Measurements from ENCODE around the gene ELF4. TPM values are rescaled to one million over a fixed set of nuclear protein-coding genes. Genes with fewer than 3 reads are reported as not detected.

Gene ELF4
- 49.9 and 50.6 TPM in 2 replicates for total RNA-seq

DNA sequence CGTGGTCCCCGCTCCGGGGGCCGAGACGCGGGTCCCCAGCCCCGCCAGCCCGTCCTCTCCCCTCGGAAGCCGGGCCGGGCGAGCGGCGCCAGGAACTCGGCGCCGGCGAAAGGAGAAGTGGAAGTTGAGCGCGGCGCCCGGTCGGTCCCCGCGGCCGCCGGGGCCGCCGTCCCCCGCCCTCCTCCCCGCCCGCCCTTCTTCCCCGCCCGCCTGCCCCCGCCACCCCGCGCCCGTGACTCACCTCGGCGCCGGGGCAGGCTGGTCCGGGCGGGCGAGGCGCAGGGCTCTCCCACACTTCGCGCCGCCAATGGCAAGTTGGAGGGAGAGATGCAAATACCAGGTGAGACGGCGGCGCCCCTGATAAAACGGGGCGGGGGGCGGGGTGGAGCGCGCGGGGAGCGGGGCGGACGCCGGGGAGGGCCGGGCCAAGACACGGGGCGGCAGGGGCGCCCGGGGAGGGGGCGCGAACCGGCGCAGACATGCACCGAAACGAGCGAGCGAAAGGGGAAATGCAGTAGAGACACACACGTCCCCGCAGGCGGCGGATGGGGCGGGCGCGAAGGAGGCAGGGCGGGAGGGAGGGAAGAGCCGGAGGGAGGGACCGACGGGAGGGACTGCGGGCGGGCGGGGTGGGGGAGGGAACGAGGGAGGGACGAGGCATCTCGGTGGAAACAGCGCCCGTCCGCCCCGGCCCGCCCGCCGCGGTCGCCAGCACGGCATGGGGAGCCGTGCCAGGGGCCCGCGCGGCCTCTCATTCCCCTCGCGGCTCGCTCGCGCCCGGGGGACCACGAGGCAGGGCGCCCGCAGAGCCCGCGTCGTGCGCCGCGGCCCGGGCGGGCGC is at the start of gene ELF4:
TSS of gene ELF4 (minus strand) at position 119 of the 841 bp plus-strand sequence. CDS start 29,167 bp downstream, outside the sequence.
- intact Hi-C loops (cut with micrococcal nuclease), result no loop called here

DNA sequence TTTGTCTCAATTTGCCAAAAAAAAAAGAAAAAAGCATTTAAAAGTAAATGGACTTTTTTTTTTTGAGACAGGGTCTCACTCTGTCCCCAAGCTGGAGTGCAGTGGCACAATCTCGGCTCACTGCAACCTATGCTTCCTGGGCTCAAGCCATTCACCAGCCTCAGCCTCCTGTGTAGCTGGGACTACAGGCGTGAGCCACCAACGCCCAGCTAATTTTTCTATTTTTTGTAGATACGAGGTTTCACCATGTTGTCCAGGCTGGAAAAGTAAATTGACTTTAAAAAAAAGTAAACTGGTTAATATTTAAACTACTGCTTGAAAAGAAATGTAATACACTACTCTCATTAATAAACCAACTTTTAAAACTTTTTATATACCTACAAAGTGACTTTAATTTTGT is 49.5 kb upstream of the ELF4 start:
- intact Hi-C loops (cut with micrococcal nuclease), result no loop called here

DNA sequence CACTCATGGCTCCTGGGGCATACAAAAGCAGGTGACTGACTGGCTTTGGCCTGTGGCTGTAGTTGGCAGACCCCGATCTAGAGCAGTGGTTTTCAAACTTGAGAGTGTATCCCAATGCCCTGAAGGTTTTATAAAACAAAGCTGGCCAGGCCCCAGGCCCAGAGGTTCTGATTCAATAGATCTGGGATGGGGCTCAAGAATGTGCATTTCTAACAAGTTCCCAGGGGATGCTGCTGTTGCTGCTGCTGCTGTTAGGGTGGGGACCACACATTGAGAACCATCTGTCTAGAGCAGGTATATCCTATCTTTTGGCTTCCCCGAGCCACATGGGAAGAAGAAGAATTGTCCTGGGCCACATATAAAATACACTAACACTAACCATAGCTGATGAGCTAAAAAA is 48.0 kb upstream of the ELF4 start:
- intact Hi-C loops (cut with micrococcal nuclease), result no loop called here

DNA sequence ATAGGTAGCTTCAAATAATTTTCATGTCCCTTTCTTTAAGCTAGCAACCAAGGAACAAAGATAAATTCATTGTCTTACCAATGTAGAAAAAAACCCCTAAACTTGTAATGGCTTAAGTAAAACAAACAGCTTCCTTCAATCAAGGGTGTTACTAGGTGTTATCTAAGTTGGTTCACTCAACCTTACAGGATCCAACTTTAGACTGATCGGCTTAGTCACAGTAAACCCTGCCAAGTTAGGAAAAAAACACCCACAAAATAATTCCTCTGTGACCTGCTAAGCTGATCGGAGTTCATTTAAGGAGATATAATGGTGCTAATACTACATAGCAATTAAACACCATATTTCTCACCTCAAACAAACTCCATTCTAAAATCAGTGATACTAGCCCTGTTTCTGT is 45.3 kb upstream of the ELF4 start:
- intact Hi-C loops (cut with micrococcal nuclease), result no loop called here

DNA sequence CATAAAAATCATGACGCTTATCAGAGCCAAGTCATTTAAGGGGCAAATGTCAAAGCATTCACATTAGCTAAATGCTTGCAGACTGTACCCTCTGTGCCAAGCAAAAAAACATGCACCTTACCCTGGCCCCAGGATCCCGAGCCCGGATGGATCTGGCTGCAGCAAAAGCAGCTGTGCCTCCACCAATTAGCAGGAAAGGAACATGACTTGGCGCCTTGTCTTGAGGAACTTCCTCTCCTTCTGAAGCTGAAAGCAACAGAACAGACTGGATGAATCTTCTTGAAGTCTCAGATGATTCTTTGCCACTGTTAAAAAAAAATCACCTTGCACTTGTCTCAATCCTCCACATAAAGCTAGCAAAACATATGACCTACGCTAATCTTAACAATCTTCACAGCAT is 37.3 kb upstream of the ELF4 start:
- intact Hi-C loops (cut with micrococcal nuclease), result no loop called here

DNA sequence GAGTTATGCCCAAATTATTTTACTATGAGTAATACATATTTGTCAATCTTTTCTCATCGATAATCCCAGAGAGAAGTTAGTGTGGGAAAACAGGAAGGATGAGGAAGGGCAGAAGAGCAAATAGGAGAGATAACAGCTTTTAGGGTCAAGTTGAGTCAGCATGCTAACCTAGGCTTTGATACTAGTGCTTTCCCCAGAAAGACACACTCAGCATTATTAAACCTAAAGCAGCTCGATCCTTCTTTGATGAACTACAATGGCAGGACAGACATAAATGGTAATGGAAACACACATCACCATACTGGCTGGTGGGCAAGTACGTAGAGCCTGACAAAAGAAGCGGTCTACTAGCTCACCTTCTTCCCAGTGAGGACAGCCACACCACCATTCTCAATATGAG is 34.8 kb upstream of the ELF4 start:
- intact Hi-C loops (cut with micrococcal nuclease), result no loop called here

DNA sequence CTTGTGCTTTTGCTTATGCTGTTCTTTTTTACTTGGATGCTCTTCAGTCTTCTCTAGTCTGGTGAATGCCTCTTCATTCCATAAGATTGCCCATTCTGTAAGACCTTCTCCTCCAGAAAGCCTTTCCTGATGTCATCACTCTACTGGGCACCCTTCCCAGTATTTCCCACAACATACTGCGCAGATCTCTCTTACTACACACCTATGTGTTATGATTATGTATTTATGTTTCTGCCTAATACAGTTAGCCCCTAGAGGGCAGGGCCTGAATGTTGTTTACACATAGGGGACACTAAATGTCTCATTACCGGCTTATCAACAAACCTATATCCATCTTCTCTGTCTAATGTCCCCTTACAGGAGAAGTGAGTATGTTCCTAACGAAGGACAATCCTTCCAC is 34.2 kb upstream of the ELF4 start:
- intact Hi-C loops (cut with micrococcal nuclease), result no loop called here

DNA sequence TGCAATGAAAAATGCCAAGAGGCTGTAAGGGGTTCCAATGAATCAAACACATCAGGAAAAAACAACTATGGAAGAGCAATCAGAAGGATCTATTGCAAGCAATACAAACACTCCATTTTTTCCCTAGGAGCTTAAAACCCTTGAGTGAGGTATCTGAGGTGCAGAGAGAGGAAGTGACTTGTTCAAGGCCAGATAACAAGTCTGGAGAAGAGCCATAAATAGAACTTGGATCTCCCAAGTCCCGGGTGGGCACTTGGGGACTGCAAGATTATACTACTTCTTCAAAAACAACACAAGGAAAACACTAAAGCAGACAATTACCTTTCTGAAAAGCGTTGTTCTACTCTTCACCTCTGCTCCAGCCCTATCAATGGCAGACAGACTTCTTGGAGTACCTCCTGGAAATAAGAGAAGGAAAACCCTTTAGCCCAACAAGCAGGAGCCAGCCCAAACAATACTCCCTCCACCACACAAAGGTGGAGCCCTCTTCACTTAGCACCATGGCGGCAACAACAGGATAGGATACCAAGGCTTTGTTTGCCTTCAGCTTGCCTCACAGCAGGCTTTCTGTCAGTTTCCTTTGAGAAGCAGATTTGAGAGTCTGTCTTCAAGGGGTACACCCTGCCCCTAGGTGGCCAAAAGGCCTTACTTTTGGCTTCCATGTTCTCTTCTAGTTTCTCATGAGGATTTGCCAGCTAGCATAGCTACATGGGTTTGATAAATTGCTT is 29.3 kb upstream of the ELF4 start:
- intact Hi-C loops (cut with micrococcal nuclease), result no loop called here

DNA sequence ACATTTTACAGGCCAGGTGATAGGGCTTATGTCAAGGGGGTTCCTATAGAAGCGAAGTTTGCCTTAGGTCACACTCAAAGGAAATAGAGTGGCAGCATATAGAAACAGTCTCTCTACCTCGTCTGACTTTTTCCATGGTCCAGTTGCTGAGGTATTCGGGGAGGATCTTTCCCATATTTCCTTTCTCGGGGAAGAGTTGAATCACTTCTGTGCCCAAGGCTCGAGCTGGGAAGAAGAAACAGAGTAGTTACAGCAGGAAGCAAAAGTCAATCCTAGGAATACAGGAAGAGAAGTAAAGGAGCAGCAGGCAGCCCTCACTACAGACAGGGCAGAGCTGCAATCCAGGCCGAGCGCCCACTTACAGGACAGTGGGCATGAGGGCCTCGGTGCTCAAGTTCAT is 26.7 kb upstream of the ELF4 start:
- intact Hi-C loops (cut with micrococcal nuclease), result no loop called here

DNA sequence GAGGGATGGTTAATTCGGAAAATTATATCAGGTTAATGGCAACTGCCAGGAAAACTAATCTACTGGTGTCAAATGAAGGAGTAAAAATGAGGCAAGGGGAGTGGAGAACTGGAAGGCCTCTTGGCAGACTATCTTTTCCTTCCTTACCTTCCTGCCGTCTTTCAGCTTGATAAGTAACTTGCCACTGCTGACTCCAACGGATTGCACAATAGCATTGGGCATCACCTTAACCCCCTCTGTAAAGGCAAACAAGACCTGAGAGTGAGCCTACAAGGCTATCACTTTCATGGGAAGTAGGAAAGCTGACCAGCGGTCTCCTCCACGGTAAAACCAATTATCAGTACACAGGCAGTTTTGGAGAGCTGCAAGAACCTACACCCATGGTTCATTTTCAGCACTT is 26.2 kb upstream of the ELF4 start:
- intact Hi-C loops (cut with micrococcal nuclease), result no loop called here

DNA sequence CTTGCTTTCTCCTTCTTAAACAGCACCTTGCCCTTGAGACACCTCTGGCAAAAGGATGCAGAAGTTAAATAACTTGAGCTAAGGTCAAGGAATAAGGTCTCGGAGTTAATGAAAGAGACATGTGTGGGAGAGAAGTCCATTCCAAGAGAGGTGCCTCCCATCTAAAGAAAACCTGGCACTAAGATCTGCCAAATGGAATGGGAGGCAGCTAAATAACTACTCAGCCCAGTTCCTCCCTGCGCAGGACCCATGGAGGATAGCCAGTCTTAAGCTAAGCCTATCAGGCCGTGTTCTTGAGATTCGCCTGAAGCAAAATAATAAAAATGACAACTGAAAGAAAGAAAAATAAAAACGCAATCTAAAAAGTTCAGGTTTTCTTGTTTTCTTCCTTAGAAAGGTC is 20.7 kb upstream of the ELF4 start:
- intact Hi-C loops (cut with micrococcal nuclease), result no loop called here

DNA sequence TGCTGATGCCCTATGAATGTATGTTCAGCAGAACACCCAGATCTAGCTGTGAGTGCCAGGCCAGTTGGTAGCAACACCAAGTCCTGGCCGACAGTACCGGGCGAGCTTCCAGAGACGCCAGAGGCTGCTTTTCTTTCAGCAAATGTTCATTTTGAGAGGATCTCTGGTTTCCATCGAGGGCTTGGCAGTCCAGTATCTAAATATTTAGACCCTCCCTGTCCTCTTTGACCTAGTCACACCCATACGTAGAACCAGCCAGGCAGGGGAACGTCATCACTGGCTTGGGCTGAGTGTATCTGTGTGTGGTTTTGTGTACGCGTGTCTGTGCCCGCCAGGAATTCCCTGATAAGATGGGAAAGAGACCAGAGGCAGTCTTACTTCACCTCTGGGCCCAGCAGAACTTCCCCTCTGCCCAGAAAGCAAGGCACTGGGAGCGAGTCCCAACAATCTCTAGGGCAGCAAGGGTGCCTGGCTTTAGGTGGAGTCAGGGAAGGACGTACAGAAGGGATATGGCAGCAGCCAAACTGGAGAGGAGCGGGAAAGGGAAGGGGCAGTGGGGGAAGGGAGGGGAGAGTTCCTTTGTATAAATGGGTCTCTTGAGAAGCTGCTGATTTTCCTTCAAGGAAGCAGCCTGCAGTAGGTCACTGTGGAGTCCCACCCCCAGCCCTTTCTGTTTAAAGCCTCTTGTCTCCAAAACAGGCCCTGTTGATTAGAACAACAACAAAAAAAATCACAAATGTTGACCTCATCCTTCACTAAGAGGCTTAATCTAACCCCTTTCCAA is 15.0 kb upstream of the ELF4 start:
- intact Hi-C loops (cut with micrococcal nuclease), result no loop called here

DNA sequence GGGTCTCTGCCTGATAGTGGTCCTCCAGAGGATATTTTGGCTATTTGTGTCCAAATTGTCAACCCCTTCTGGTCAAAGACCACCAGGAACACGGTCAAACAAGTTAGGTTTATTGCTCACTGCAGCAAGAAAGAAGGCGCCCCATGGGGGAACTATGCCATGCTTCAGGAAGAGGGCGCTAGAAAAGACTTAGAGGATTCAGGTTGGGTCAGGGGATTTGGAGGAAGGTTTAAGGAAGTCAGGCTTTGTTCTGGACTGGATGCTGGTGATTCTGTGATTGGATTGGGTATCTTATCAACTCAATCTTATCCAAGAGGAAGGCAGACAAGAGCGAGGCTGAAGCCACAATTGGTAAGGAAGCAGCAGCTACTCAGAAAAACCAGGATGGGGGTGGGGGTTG is 14.3 kb upstream of the ELF4 start:
- intact Hi-C loops (cut with micrococcal nuclease), result loop anchor here (5.0 kb wide), 2 partner anchors 48 to 68 kb away; partner anchors contain the start of gene RAB33A

DNA sequence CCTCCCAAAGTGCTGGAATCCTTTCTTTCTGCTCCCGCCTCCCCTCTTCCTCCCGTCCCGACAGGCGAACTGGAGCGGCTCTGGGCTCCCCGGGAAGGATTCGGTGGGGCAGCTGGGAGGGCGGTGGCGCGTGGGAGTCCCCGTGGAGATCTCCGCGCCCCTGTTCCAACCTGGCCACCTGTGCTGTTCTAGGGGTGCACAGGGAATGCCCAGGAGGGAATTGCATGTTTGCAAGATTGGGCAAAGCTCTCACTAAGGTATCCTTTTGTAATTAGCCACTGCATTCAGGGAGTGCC is 11.2 kb upstream of the ELF4 start:
- intact Hi-C loops (cut with micrococcal nuclease), result loop anchor here (5.0 kb wide), 2 partner anchors 51 to 71 kb away; partner anchors contain the start of gene RAB33A

DNA sequence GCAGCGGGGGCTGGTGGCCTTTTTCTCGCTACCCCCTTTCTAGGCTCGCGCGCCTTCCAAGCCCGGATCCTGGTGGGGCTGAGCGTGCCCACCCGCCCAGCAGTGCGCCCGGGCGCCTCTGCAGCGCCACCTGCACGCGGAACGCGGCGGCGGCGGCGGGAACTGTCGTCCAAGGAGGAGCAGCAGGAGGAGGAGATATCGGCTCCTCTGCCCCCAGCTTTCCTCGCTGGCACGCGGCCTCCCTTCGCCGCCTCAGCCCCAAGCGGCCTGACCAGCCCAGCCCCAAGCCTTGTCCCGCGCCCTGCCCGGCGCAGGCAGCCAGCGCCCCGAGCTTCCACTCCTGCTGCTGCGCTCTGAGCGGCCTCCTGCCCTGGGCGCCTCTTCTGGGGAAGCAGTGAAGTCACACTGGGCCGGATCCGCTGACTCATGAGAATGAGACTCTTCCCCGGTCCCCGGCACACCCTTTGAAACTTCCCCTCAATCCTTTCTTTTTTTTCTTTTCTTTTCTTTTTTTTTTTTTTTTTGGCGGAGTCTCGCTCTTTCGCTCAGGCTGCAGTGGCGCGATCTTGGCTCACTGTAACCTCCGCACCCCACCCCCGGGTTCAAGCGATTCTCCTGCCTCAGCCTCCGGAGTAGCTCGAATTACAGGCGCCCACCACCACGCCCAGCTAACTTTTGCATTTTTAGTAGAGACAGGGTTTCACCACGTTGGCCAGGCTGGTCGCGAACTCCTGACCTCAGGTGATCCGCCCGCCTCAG is 10.6 kb upstream of the ELF4 start:
- intact Hi-C loops (cut with micrococcal nuclease), result loop anchor here (1.0 to 5.0 kb wide), 4 partner anchors 29 to 71 kb away; partner anchors contain the start of gene RAB33A

DNA sequence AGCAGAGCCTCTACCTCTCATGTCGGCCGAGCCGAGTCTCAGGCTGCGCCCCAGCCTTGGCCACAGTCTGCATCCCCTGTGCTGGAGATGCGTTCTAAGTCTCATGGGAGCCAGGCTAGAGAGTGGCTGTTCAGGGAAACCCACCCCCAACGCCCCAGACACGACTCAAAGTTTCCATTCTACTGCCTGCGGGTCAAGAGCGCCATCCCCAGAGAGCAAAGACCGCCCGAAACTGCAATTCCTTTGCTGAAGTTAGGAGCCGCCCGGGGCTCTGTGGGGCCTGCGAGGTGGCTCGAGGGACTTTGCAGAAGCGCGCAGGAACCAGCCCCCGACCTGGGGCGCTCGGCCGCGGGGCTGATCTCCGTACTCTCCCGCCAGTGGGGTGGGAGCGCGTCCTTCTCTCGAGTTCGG is 10.0 kb upstream of the ELF4 start:
- intact Hi-C loops (cut with micrococcal nuclease), result loop anchor here (1.0 to 5.0 kb wide), 4 partner anchors 28 to 72 kb away; partner anchors contain the start of gene RAB33A

DNA sequence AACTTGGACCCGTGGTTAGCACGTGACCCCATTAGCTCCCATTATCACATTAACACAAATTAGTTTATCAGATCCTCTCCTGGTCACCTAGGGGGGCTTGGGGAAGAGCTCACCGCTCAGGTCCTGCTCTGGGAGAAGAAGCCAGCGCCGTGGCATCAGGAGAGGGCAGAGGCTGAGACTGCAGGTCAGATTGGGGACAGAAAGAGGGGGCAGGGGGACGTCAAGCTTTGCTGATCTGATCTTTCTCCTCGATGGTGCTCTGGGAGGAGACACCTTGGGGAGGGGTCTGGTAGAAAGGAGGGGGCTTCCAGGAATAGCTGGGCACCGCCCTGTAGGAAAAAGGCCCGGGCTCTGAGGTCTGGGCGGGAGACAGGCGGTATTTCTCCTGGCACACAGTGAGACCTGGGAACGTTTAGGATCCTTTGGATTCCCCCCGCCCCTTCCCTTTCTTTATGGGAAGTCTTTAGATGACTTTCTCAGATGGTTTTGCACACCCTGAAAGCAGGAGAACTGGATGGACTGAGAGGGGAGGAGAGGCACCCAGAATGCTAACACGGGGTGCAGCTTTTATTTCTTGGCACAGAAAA is 9.1 kb upstream of the ELF4 start:
- intact Hi-C loops (cut with micrococcal nuclease), result no loop called here

DNA sequence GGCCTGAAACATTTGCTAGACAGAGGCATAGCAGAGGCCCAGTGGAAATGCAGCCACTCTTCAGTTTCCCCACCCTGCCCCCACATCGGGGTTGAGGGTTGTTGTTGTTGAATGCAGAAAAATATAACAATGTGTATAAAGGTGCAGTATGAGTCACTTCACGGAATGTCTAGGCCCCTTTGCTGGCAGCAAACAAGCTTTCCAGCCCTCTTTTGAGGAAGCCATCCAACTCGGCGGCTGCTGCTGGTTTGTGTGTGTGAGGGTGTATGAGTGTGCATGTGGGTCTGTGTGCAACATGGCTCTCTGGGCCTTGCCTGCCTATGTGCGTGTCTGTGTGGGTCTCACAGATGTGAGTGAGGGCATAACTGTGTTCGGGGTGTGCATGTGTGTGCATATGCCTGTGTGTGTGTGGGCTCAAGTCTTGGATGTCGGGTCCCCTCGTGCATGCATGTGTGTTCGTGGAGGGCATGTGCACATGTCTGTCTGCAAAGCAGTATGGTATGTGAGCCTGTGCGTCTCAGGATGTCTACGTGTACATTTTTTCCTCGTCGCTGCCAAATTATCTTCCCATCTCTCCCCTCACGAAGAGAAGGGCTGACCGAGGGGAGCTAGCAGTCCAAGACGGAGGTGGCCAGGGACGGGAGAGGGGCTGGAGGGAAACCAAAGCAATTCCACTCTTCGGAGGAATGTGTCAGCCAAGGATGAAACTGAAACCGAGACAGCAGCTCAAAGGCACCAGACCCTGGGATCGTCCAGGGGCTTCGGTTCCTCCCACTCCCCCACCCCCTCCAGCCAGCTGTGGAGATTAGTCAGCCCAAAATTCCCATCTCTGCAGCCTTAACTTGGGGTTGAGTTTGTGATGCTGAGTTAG is 8.4 kb upstream of the ELF4 start:
- intact Hi-C loops (cut with micrococcal nuclease), result no loop called here

DNA sequence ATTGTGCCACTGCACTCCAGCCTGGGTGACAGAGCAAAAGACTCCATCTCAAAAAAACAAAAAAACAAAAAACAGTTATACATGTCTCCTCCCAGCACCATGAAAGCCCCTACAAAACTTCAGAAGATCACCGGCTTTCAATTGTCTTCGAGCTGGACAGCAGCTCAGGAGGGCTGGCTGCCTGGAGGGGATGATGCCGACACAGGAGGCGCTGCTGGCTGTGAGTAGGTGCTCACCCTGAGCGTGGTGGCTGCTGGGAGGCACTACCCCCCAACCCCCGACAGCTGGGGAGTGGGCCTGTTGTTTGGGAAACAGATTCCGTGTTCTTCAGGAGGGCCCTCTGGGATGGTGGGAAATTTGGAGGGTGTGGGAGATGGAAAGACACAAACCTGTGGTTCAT is 6.9 kb upstream of the ELF4 start:
- intact Hi-C loops (cut with micrococcal nuclease), result no loop called here
